ENCODE data around the gene MAST4. TPM values are rescaled to one million over a fixed set of nuclear protein-coding genes. Genes with fewer than 3 reads are reported as not detected.

Gene MAST4
- polyA plus RNA-seq, 2 of the 4 experiments (the other 2 are of a cell fraction), result 1.2 to 5.8 TPM

- DNase-seq (ENCODE audit: low read depth in 1 of 2, low spot score in 1 of 2) (no peak), ATAC-seq (no peak), FAIRE-seq (no peak)
- peak overlapping the region; percentile 47 for H3K4me2 ChIP-seq
- POLR2A ChIA-PET, result no interaction called here
- H3K4me3 ChIP-seq, result no peak overlapping the region
- 67% methylated on average over 2 of the region's 2 CpGs for WGBS (ENCODE audit: missing lambda C conversion rate)
- H3K27ac ChIP-seq, result no peak overlapping the region
- peaks cover 31% of the 10 kb centered on the region for H3K4me1 ChIP-seq
- CTCF ChIA-PET, result interaction anchor here (0.8 to 5.4 kb wide), 20 partner anchors 8 to 223 kb away, joined by 3 to 34 read pairs (median 4); no protein-coding TSS in a partner anchor
- H3K9me3 ChIP-seq, result no peaks in the 10 kb centered on the region
- TF ChIP-seq FOSL2 (IDR thresholded peaks at IDR 0.05) (no peak), FOSL2 (CRISPR knock-in tag; IDR thresholded peaks at IDR 0.05) (peak; percentile 40), RAD21 (conservative IDR thresholded peaks at IDR 0.05 in 1 of 2, IDR thresholded peaks at IDR 0.05 in 1 of 2) (no peak), RNF2 (IDR thresholded peaks at IDR 0.05; ENCODE audit: borderline replicate concordance, low read depth) (no peak)
Observed at GRCh38 chr5:66987126-66987525, 390.9 kb downstream of the MAST4 start.

- no peak for FAIRE-seq
- POLR2A ChIA-PET, result no interaction called here
Observed at GRCh38 chr5:66987540-66987939, 391.3 kb downstream of the MAST4 start.

DNA sequence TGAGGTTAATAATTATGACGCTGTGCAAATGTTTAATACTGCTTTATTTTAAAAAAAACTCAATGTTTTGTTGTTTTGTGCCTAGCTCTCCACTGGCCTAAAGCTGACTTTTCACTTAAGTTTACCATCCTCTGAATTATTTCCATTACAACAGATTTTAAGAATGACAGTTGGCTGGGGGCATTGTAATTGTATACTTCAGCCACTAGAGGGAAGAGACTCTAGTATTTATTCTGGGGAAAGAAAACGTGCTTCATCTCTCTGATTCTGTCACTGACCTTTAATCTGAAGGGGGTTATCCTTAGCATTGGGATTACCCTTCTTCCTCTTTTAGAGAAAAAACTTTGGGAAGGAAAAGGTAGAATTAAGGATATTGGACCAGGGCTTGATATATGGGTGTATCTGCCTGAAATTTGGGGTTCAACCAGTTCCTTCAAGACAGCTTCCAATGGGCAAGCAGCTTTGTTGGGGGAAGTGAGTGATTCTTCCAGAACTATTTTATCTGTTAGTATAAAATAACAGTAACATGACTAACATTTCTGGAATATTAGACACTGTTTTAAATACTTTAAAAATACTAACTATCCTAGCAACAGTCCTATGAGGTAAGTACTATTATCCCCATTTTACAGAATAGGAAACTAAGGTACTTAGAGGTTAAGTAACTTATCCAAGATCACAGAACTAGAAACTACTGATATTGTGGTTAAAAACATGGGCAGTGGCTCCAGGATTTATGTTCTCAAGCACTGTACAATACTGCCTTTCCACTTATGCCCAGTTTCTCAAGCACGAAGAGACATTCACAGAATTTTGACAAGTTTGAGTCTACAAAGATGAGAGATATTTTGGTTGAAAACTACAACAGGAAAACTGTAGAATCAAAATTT is 392.0 kb downstream of the MAST4 start:
- no peaks in the 10 kb centered on the region for H3K9me3 ChIP-seq
- DNase-seq (ENCODE audit: low read depth in 1 of 2, low spot score in 1 of 2), result peak; percentile 36 to 40
- peak; percentile 68 to 78; a peak in 4 of 6 replicates for ATAC-seq
- peak overlapping the region; percentile 47 for H3K4me2 ChIP-seq
- H3K4me3 ChIP-seq, result no peak overlapping the region
- ChIA-PET POLR2A (no interaction called here), CTCF (interaction anchor here (0.5 to 5.4 kb wide), 31 partner anchors 9 to 222 kb away, joined by 3 to 34 read pairs (median 4); no protein-coding TSS in a partner anchor)
- H3K4me1 ChIP-seq, result peaks cover 42% of the 10 kb centered on the region
- TF ChIP-seq, protein P1, sequence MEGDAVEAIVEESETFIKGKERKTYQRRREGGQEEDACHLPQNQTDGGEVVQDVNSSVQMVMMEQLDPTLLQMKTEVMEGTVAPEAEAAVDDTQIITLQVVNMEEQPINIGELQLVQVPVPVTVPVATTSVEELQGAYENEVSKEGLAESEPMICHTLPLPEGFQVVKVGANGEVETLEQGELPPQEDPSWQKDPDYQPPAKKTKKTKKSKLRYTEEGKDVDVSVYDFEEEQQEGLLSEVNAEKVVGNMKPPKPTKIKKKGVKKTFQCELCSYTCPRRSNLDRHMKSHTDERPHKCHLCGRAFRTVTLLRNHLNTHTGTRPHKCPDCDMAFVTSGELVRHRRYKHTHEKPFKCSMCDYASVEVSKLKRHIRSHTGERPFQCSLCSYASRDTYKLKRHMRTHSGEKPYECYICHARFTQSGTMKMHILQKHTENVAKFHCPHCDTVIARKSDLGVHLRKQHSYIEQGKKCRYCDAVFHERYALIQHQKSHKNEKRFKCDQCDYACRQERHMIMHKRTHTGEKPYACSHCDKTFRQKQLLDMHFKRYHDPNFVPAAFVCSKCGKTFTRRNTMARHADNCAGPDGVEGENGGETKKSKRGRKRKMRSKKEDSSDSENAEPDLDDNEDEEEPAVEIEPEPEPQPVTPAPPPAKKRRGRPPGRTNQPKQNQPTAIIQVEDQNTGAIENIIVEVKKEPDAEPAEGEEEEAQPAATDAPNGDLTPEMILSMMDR (IDR thresholded peaks at IDR 0.05), result peak; percentile 57
- TF ChIP-seq EHF (CRISPR knock-in tag; IDR thresholded peaks at IDR 0.05) (no peak), RAD21 (conservative IDR thresholded peaks at IDR 0.05 in 1 of 2, IDR thresholded peaks at IDR 0.05 in 1 of 2) (peak; percentile 62 to 63), SMC3 (IDR thresholded peaks at IDR 0.05) (peak; percentile 63), BHLHE40 (IDR thresholded peaks at IDR 0.05; ENCODE audit: low read depth, low read length) (peak; percentile 42; the same call in 1 of the 2 replicates), CBX2 (IDR thresholded peaks at IDR 0.05; ENCODE audit: borderline replicate concordance, low read depth) (no peak), KDM1A (IDR thresholded peaks at IDR 0.05; ENCODE audit: low read depth) (0 out of 2 replicates have a peak, but pooled peaks have one; percentile 51), ELK1 (IDR thresholded peaks at IDR 0.05; ENCODE audit: low read depth, low read length) (no peak), MAX (IDR thresholded peaks at IDR 0.05) (peak; percentile 44; the same call in 1 of the 2 replicates)
- WGBS (ENCODE audit: missing lambda C conversion rate), result 41% methylated on average over 3 of the region's 3 CpGs
- H3K27ac ChIP-seq, result no peak overlapping the region
- FAIRE-seq, result no peak

More at GRCh38 chr5:66987540-66987939, 391.3 kb downstream of the MAST4 start:
- CTCF ChIA-PET, result interaction anchor here (0.5 to 5.4 kb wide), 27 partner anchors 9 to 223 kb away, joined by 3 to 34 read pairs (median 4); no protein-coding TSS in a partner anchor
- TF ChIP-seq ZNF302 (CRISPR knock-in tag; IDR thresholded peaks at IDR 0.05) (no peak), NFE2L2 (conservative IDR thresholded peaks at IDR 0.05; ENCODE audit: low read length) (no peak), RARB (CRISPR knock-in tag; IDR thresholded peaks at IDR 0.05) (no peak), TFCP2L1 (CRISPR knock-in tag; IDR thresholded peaks at IDR 0.05) (no peak), POLR2AphosphoS2 (conservative IDR thresholded peaks at IDR 0.05; ENCODE audit: low read length) (no peak), ZFP36 (IDR thresholded peaks at IDR 0.05; ENCODE audit: borderline replicate concordance, partially characterized antibody) (no peak), ESRRA (IDR thresholded peaks at IDR 0.05; ENCODE audit: borderline replicate concordance, low read length) (no peak)
- H3K27ac ChIP-seq, result no peak overlapping the region
- ATAC-seq (no peak), DNase-seq (ENCODE audit: low read depth in 1 of 2, low spot score in 1 of 2) (no peak)
- no peak overlapping the region for H3K4me3 ChIP-seq
- H3K9me3 ChIP-seq, result no peaks in the 10 kb centered on the region
- peaks cover 36% of the 10 kb centered on the region for H3K4me1 ChIP-seq
- 53% methylated on average over 3 of the region's 3 CpGs for WGBS (ENCODE audit: missing lambda C conversion rate)
- H3K4me2 ChIP-seq, result peak overlapping the region; percentile 47

Measured in A549 (cell line).